SK-N-SH (cell line): Measurements from ENCODE around the gene CEP63.

Experiments used
- CTCF ChIP-seq: fragments of 200-600 bp; sonication (generic); IDR thresholded peaks from 2 replicates; pipeline ENCODE4 v1.6.1; 2017; ENCODE audit warnings: antibody characterized with exemption, mild to moderate bottlenecking, moderate library complexity
- GABPA ChIP-seq: IDR thresholded peaks from 2 replicates; pipeline ENCODE4 v1.4.0; 2012; ENCODE audit warnings: low read depth, mild to moderate bottlenecking
- MEF2A ChIP-seq: IDR thresholded peaks from 2 replicates; pipeline ENCODE4 v1.4.0; 2012; ENCODE audit warnings: low read depth, borderline replicate concordance
- MXI1 ChIP-seq: IDR thresholded peaks from 2 replicates; pipeline ENCODE4 v1.6.1; 2012; ENCODE audit warnings: mild to moderate bottlenecking, low read depth, low read length, improper control_type of control experiment
- POLR2AphosphoS5 ChIP-seq: IDR thresholded peaks from 2 replicates; pipeline ENCODE4 v1.6.1; 2012; ENCODE audit warnings: low read depth, low read length
- RCOR1 ChIP-seq: fragments of 150-350 bp; IDR thresholded peaks from 2 replicates; pipeline ENCODE4 v1.6.1; 2017; ENCODE audit warnings: antibody characterized with exemption, low read length
- REST ChIP-seq: IDR thresholded peaks from 2 replicates; pipeline ENCODE4 v1.6.1; 2012; ENCODE audit warnings: mild to moderate bottlenecking, low read depth, low read length, moderate library complexity
- SMC3 ChIP-seq: IDR thresholded peaks from 2 replicates; pipeline ENCODE4 v1.6.1; 2012; ENCODE audit warnings: low read depth, low read length, improper control_type of control experiment
- TAF1 ChIP-seq: IDR thresholded peaks from 2 replicates; pipeline ENCODE4 v1.6.1; 2012; ENCODE audit warnings: low read depth, mild to moderate bottlenecking, low read length, moderate library complexity, borderline replicate concordance
- YY1 ChIP-seq: IDR thresholded peaks from 2 replicates; pipeline ENCODE4 v1.4.0; 2012; ENCODE audit warnings: low read depth, mild to moderate bottlenecking

DNA sequence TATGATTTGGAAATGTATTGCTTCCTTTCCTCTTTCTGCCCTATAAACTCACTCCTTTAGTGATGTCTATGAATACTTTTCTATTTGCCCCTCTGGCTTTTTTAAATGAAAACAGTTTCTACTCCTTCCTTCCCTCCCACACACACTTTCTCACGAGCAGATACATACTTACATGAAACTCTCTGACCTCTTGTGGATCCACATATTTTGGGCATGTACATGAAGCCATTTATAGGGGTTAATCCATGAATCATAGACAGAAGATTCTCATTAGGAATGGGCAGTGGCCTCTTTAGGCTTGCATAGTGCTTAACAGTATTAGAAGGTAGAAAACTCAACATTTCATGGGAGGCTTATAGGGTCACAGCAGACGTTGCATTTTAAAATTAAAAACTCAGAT lies 24.9 kb upstream of the CEP63 start:
- TF ChIP-seq CTCF = no peak
- no peak for TF ChIP-seq SMC3
- TF ChIP-seq POLR2AphosphoS5 = no peak; the same call in 1 of the 2 replicates
- TF ChIP-seq YY1 = no peak
- no peak for TF ChIP-seq GABPA
- no peak for TF ChIP-seq REST
- TF ChIP-seq MEF2A = no peak
- no peak for TF ChIP-seq MXI1
- no peak for TF ChIP-seq RCOR1
- no peak for TF ChIP-seq TAF1
